Small intestine (tissue), 7 donors: ENCODE results near the gene MED8. TPM values are rescaled to one million over a fixed set of nuclear protein-coding genes. Genes with fewer than 3 reads are reported as not detected.
A peak's percentile ranks its signal among the peaks of the same experiment; 100 is the strongest.

Experiments used
- DNase-seq, 2 donors: peaks; one replicate each; pipeline versions ENCODE4 v3.0.0 to v3.0.0-alpha.2; 2013
- FAIRE-seq: peaks from 2 replicates; lab custom pipeline; 2012; peaks lifted over from hg19 to GRCh38; lab: Jason Lieb, UNC
- H3K27ac ChIP-seq, 3 donors: one replicate each; pipeline ENCODE4 v1.5.1; 2013; ENCODE audit warnings: low read length in 2 of 3, mild to moderate bottlenecking in 2 of 3, control low read depth in 1 of 3, inconsistent platforms in 1 of 3, low read depth in 1 of 3, moderate library complexity in 1 of 3
- H3K27me3 ChIP-seq, 3 donors: one replicate each; pipeline ENCODE4 v1.6.1; 2013; ENCODE audit warnings: low read length in 3 of 3, inconsistent platforms in 1 of 3; ENCODE audit not compliant: control insufficient read depth in 3 of 3, insufficient read depth in 3 of 3
- H3K36me3 ChIP-seq, 3 donors: one replicate each; pipeline ENCODE4 v1.6.1; 2013; ENCODE audit warnings: low read length in 3 of 3, inconsistent platforms in 1 of 3, low read depth in 1 of 3, mild to moderate bottlenecking in 1 of 3, moderate library complexity in 1 of 3; ENCODE audit not compliant: control insufficient read depth in 3 of 3, insufficient read depth in 2 of 3
- H3K4me1 ChIP-seq, 3 donors: one replicate each; pipeline ENCODE4 v1.6.1; 2013; ENCODE audit warnings: low read length in 2 of 3, inconsistent platforms in 1 of 3, low read depth in 1 of 3, mild to moderate bottlenecking in 1 of 3, moderate library complexity in 1 of 3; ENCODE audit not compliant: control insufficient read depth in 3 of 3, insufficient read depth in 2 of 3
- H3K4me3 ChIP-seq, 3 donors: one replicate each; pipeline ENCODE4 v1.5.1; 2013; ENCODE audit warnings: low read length in 3 of 3, control low read depth in 1 of 3, inconsistent platforms in 1 of 3, low read depth in 1 of 3, mild to moderate bottlenecking in 1 of 3, moderate library complexity in 1 of 3
- H3K9me3 ChIP-seq, 2 donors: one replicate each; pipeline ENCODE4 v1.6.1; 2013; ENCODE audit warnings: low read depth in 1 of 2, low read length in 1 of 2; ENCODE audit not compliant: control insufficient read depth in 2 of 2, insufficient read depth in 1 of 2
- WGBS, 3 donors: extraction: QIAGEN DNeasy Blood & Tissue Kit; methylation state at CpG; one replicate each; pipeline ENCODE4 v1.1.7; 2013; 5-methylcytosine and 5-hydroxymethylcytosine counted together
- polyA plus RNA-seq, 4 donors: library from polyadenylated mRNA; stranded (reverse) in 3 of 4; unstranded in 1 of 4; fragments of 200-250 nt in 3 of 4; fragments of 120-200 nt in 1 of 4; gene quantifications; one replicate each; pipeline versions ENCODE4 v1.2.1 to v1.2.3, GENCODE V29; 2013
- donor health status: healthy with polysubstance abuse.
- donor health status: control.
- donor health status: control.
- donor health status: Bipolar disorder and iron deficiency.
- donor health status: healthy.

MED8 gene
- polyA plus RNA-seq, 4 donors = 36.5 to 40.3 (median 37.7) TPM

DNA sequence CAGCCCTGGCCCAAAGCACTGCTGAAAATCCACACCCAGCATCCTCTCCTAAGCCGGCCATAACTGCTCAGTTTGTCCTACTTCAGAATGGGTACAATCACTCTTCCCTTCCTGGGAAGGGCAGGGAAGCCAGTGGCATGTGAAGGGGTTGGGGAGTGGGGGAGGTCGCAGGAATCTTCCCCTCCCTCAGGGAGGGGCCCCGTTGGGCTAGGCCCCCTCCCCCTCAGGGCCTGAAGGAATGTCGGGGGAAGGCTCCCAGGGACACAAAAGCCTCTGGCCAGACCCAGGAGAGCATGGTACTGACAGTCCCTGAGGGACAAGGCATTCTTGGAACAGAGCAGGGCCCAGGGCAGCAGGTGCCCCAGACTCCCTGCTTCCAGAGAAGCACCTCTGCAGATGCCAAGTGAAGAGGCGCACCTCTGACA lies 23.0 kb downstream of the MED8 start:
- H3K4me3 ChIP-seq = peak overlapping the region in 2 of 3 donors; percentile 58 to 73
- H3K4me1 ChIP-seq = peaks cover 0 to 47% (median 10%) of the 10 kb centered on the region in 3 donors
- WGBS, 3 donors = 8 to 18% (median 9%) methylated on average over 4 to 5 of the region's 5 CpGs
- peak overlapping the region; percentile 83 to 97 (median 96) for H3K27ac ChIP-seq
- FAIRE-seq (no peak), DNase-seq (peak in 1 of 2 donors; percentile 38)
- no peaks in the 10 kb centered on the region for H3K9me3 ChIP-seq
- H3K36me3 ChIP-seq = peaks cover 4 to 40% (median 13%) of the 10 kb centered on the region in 3 donors
- no peaks in the 10 kb centered on the region for H3K27me3 ChIP-seq

DNA sequence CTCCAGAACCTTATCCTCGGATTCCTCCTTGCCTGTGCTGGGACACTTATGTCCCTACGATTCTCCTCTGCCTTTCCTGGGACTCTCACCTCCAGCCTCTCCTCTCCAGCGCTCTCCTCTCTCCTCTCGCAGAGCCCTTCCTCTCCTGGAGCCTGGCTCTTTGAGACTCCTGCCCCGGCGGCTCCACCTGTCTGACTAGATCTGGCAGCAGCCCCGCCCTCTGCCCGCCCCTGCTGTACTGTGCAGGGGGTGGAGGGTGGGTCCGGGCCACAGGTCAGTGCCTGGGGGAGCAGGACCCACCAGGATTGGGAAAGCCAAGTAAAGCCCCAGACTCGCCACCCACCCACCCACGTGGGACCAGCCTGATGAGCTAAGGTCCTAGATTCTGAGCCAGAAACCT lies 23.4 kb downstream of the MED8 start:
- DNase-seq = peak; percentile 87 to 88
- no peak for FAIRE-seq
- peak overlapping the region; percentile 83 to 97 (median 96) for H3K27ac ChIP-seq

DNA sequence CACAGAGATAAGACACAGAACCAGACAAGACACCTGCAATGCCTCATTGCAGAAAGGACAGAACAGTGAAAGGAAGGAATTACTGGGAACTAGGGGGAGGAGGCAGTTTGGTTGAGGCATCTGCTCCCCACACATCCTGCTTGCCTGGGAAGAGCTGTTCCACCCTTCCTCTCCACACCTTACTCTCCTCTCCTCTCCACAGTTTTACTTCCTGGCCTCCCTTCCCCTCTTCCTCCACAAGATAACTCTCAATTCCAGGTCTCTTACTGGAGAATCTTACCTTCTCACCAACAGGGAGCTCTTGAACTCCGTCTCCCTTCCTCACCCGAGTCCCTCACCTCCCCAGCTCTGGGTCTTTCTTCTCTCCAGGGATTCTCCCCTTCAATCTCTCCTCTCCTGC lies 23.9 kb downstream of the MED8 start:
- WGBS, 3 donors = 63 to 78% (median 66%) methylated on average over 2 of the region's 2 CpGs
- Histone ChIP-seq H3K36me3 (peaks cover 4 to 44% (median 17%) of the 10 kb centered on the region in 3 donors), H3K4me1 (peaks cover 0 to 47% (median 10%) of the 10 kb centered on the region in 3 donors), H3K27me3 (no peaks in the 10 kb centered on the region), H3K27ac (peak overlapping the region; percentile 83 to 97 (median 96)), H3K9me3 (no peaks in the 10 kb centered on the region), H3K4me3 (peak overlapping the region in 2 of 3 donors; percentile 15 to 58)
- DNase-seq = no peak
- no peak for FAIRE-seq

More for the DNA sequence above, 23.4 kb downstream of the MED8 start:
- H3K27me3 ChIP-seq = no peaks in the 10 kb centered on the region
- H3K36me3 ChIP-seq = peaks cover 4 to 40% (median 17%) of the 10 kb centered on the region in 3 donors
- 17 to 48% (median 21%) methylated on average over 11 of the region's 11 CpGs for WGBS, 3 donors
- H3K4me3 ChIP-seq = peak overlapping the region in 2 of 3 donors; percentile 58 to 73
- H3K4me1 ChIP-seq = peaks cover 0 to 47% (median 10%) of the 10 kb centered on the region in 3 donors
- H3K9me3 ChIP-seq = no peaks in the 10 kb centered on the region

DNA sequence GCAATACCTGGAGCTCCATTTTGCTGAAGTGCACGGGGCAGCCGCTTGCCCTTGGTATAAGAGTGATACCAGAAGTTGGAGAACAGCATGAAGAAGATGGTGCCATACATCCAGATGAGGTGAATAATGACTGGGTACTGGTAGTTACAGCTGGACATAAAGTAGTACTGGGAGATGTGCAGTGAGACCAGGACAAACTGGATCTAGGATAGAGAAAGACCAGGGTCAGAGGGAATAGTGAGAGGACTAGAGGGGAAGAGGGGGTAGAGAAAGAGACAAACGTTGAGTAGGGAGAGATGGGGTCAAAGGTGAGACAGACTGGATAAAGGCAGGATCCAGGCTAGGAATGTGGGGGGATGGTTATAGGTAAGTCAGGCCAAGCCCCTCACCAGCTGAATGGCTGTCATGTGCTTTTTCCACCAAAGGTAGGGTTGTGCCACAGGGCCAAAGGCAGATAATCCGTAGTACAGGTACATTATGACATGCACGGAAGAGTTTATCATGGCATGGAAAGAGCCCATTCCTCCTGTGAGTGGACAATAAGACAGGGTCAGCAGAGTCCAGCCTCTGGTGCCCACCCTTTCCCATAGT lies 25.6 kb downstream of the MED8 start:
- peaks cover 0 to 60% (median 10%) of the 10 kb centered on the region in 3 donors for H3K4me1 ChIP-seq
- FAIRE-seq = no peak
- WGBS, 3 donors = 76 to 79% (median 78%) methylated on average over 5 of the region's 5 CpGs
- H3K27ac ChIP-seq = peak overlapping the region in 2 of 3 donors; percentile 12 to 60
- peaks cover 4 to 55% (median 17%) of the 10 kb centered on the region in 3 donors for H3K36me3 ChIP-seq
- no peak for DNase-seq
- no peaks in the 10 kb centered on the region for H3K27me3 ChIP-seq
- no peaks in the 10 kb centered on the region for H3K9me3 ChIP-seq
- no peak overlapping the region for H3K4me3 ChIP-seq

DNA sequence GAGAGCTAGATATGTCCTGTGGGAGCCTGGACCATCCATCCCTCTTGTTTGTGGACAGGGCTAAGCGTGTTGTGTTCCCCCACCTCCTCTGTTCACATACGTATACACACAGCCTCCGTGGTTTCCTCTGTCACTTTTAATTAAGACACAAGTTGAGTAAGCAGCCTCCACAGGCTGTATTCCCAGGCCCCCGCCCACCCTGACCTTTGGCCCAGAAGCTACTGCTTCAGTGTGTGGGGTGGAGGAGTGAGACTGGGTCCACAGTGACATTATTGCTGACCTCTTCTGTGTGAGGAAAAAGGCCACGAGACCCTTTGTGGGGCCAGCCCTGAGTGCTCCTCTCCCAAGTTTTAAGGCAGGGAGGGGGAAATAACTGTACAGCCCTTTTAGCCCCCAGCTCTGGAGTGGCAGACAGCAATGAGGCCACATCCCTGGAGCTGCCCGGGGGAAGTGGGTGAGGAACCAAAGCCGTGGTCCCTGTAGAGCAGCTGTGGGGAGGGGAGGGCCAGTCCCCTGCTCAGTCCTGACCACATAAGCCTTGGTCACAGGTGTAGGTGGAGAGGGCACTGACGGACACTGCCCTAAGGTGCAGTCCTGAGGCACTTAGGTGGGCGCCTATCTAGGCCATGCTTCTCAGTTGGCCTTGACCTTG lies 26.2 kb downstream of the MED8 start:
- WGBS, 3 donors = 50 to 61% (median 54%) methylated on average over 9 of the region's 9 CpGs
- H3K27me3 ChIP-seq = no peaks in the 10 kb centered on the region
- H3K36me3 ChIP-seq = peaks cover 4 to 55% (median 17%) of the 10 kb centered on the region in 3 donors
- DNase-seq (peak; percentile 57 to 72), FAIRE-seq (no peak)
- H3K4me1 ChIP-seq = peaks cover 0 to 55% (median 5%) of the 10 kb centered on the region in 3 donors
- H3K27ac ChIP-seq = peak overlapping the region in 2 of 3 donors; percentile 12 to 60
- H3K4me3 ChIP-seq = no peak overlapping the region
- no peaks in the 10 kb centered on the region for H3K9me3 ChIP-seq

DNA sequence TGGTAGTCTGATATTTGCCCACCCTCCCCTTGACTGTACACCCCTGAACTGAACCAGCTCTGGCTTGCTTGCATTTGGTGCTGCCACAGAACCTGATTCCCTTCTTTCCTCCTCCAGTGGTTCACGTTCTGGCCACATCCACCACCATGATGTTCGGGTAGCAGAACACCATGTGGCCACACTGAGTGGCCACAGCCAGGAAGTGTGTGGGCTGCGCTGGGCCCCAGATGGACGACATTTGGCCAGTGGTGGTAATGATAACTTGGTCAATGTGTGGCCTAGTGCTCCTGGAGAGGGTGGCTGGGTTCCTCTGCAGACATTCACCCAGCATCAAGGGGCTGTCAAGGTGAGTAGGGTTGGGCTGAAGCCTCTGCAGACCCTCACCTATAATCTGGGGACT lies 29.0 kb downstream of the MED8 start:
- 64 to 84% (median 70%) methylated on average over 4 of the region's 4 CpGs for WGBS, 3 donors
- peaks cover 4 to 51% (median 17%) of the 10 kb centered on the region in 3 donors for H3K36me3 ChIP-seq

DNA sequence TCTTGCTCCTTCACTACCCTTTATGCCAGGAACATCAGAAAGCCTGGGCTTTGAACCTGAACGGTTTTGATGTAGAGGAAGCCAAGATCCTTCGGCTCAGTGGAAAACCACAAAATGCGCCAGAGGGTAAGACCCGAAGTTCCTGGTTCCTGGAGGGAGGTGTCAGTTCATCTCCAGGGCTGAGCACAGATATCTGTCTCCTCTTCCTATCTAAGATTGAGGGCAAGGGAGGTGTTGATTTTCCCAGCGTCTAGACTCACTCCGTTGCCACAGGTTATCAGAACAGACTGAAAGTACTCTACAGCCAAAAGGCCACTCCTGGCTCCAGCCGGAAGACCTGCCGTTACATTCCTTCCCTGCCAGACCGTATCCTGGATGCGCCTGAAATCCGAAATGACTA lies 29.9 kb downstream of the MED8 start:
- FAIRE-seq (no peak), DNase-seq (no peak)
- Histone ChIP-seq H3K27ac (peak overlapping the region in 1 of 3 donors; percentile 62), H3K4me3 (peak overlapping the region in 1 of 3 donors; percentile 93), H3K4me1 (peaks cover 0 to 39% (median 2%) of the 10 kb centered on the region in 3 donors), H3K27me3 (no peaks in the 10 kb centered on the region), H3K36me3 (peaks cover 4 to 41% (median 13%) of the 10 kb centered on the region in 3 donors), H3K9me3 (no peaks in the 10 kb centered on the region)
- WGBS, 3 donors = 22 to 36% (median 30%) methylated on average over 11 of the region's 11 CpGs

More for the DNA sequence above, 29.0 kb downstream of the MED8 start:
- Histone ChIP-seq H3K27ac (no peak overlapping the region), H3K27me3 (no peaks in the 10 kb centered on the region), H3K9me3 (no peaks in the 10 kb centered on the region), H3K4me3 (no peak overlapping the region), H3K4me1 (peaks cover 0 to 47% (median 2%) of the 10 kb centered on the region in 3 donors)
- DNase-seq (no peak), FAIRE-seq (no peak)
